Left ventricle myocardium inferior (tissue), 1 donor: ENCODE data around the gene ZAP70. TPM values are rescaled to one million over a fixed set of nuclear protein-coding genes. Genes with fewer than 3 reads are reported as not detected.
A peak's percentile ranks its signal among the peaks of the same experiment; 100 is the strongest.

Source experiments
- DNase-seq: peaks from one replicate; pipeline ENCODE4 v3.0.0-alpha.2; 2020
- H3K27ac ChIP-seq: fragments of 200-600 bp; replicated peaks from 2 replicates; pipeline ENCODE4 v1.8.0; 2021
- H3K27me3 ChIP-seq: fragments of 200-600 bp; 2 replicates; pipeline ENCODE4 v1.8.0; 2021; ENCODE audit warnings: low read depth
- H3K36me3 ChIP-seq: fragments of 200-600 bp; 2 replicates; pipeline ENCODE4 v1.8.0; 2021
- H3K4me1 ChIP-seq: fragments of 200-600 bp; 2 replicates; pipeline ENCODE4 v1.8.0; 2021
- H3K4me3 ChIP-seq: fragments of 200-600 bp; 2 replicates; pipeline ENCODE4 v1.8.0; 2021; ENCODE audit warnings: mild to moderate bottlenecking, moderate library complexity
- H3K9me3 ChIP-seq: fragments of 200-600 bp; replicated peaks from 2 replicates; pipeline ENCODE4 v1.8.0; 2021
- intact Hi-C: fragments of 100-400 bp; cut with micrococcal nuclease; formaldehyde crosslinking; loops from one replicate; pipeline ENCODE4 v1.11.0; 2022
- total RNA-seq: library from RNA; stranded (reverse); fragmentation: NEBNext Ultra II Directional; extraction: Animal tissue kit (Norgen Biotek cat#: 25700); gene quantifications from one replicate; pipeline ENCODE4 v1.2.1, GENCODE V29; 2021
- TF ChIP-seq, protein P1 (sequence below): fragments of 200-600 bp; IDR thresholded peaks from 2 replicates; pipeline ENCODE4 v1.8.0; 2021; ENCODE audit warnings: antibody characterized with exemption, mild to moderate bottlenecking, borderline replicate concordance
- donor health status: DM: no; HTN: yes; CAD: no; lungs with severe emphysema.

ZAP70 gene
- total RNA-seq, 1 donor from 2014 or later = 0.55 TPM

DNA sequence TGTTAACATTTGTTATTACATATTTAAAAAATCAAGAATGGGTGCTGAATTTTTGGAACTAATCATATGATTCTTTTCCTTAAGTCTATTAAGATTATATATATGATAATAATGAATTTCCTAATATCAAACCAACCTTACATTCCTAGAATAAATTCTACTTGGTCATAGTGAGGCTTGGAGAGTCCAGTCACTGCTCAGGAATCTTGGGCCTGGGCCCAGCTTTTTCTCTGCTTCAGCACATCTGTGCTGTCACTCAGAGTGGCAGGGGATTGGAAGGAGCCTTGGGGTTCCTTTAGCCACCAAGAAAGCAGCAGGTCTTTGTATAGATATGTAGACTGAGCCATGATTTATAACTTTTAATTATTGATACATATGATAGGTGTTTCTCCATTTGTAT is 19.9 kb upstream of the ZAP70 start:
- no peak overlapping the region for H3K27ac ChIP-seq
- TF ChIP-seq, protein P1, sequence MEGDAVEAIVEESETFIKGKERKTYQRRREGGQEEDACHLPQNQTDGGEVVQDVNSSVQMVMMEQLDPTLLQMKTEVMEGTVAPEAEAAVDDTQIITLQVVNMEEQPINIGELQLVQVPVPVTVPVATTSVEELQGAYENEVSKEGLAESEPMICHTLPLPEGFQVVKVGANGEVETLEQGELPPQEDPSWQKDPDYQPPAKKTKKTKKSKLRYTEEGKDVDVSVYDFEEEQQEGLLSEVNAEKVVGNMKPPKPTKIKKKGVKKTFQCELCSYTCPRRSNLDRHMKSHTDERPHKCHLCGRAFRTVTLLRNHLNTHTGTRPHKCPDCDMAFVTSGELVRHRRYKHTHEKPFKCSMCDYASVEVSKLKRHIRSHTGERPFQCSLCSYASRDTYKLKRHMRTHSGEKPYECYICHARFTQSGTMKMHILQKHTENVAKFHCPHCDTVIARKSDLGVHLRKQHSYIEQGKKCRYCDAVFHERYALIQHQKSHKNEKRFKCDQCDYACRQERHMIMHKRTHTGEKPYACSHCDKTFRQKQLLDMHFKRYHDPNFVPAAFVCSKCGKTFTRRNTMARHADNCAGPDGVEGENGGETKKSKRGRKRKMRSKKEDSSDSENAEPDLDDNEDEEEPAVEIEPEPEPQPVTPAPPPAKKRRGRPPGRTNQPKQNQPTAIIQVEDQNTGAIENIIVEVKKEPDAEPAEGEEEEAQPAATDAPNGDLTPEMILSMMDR = no peak
- H3K9me3 ChIP-seq = peaks cover 2% of the 10 kb centered on the region
- H3K36me3 ChIP-seq = no peaks in the 10 kb centered on the region
- no peaks in the 10 kb centered on the region for H3K27me3 ChIP-seq
- intact Hi-C loops = no loop called here
- DNase-seq = no peak
- H3K4me3 ChIP-seq = no peak overlapping the region
- peaks cover 3% of the 10 kb centered on the region for H3K4me1 ChIP-seq

GRCh38 chr2:97695744-97696143 is 17.6 kb upstream of the ZAP70 start:
- no peak for DNase-seq
- H3K4me1 ChIP-seq = peaks cover 3% of the 10 kb centered on the region
- H3K27me3 ChIP-seq = no peaks in the 10 kb centered on the region
- intact Hi-C loops = no loop called here
- peaks cover 2% of the 10 kb centered on the region for H3K9me3 ChIP-seq
- H3K4me3 ChIP-seq = no peak overlapping the region
- TF ChIP-seq, protein P1 = no peak
- H3K27ac ChIP-seq = no peak overlapping the region
- no peaks in the 10 kb centered on the region for H3K36me3 ChIP-seq

DNA sequence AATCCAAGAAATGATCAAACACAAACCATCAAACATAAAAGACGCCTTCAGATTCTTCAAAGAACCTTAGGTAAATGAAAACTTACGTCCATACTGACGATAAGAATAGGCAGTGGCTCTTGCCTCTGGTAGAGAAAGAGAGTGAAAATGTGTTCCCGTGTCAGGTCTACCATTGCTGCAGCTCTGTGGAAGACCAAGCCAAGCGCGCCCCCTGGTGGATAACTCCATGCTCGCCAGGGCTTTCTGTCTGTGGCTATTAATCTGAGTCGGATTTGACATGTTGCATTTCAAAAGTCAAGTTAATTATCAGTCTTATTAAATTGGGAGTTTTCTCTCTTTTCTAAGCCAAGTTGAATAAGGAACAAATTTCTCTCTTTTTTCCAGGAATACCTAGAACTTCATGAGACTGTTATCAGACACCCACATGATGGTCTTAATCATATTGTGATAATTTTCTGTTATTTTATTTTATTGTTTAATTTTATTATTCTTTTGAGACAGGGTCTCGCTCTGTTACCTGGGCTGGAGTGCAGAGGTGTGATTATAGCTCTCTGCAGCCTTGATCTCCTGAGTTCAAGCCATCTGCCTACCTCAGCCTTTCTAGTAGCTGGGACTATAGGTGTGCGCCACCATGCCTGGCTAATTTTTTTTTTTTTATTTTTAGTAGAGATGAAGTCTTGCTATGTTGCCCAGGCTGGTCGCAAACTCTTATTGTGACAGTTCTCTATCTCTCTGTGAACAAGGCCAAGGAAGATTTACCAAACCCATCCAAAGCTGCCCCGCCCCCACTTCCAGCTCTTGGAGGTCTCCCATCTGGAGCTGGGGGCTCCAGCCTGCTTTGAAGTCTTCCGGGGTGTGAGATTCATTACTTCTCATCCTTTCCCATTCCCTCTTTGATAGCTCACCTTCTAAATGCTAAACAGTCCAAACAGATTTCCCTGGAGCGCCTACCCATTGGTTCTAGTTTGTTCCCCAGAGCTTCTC is 15.8 kb upstream of the ZAP70 start:
- TF ChIP-seq, protein P1 = peak; percentile 97
- intact Hi-C loops = no loop called here

GRCh38 chr2:97698530-97698929 is 14.8 kb upstream of the ZAP70 start:
- intact Hi-C loops = no loop called here
- TF ChIP-seq, protein P1 = no peak
- Histone ChIP-seq H3K4me3 (no peak overlapping the region), H3K36me3 (no peaks in the 10 kb centered on the region), H3K27me3 (no peaks in the 10 kb centered on the region), H3K4me1 (peaks cover 3% of the 10 kb centered on the region), H3K9me3 (no peaks in the 10 kb centered on the region), H3K27ac (no peak overlapping the region)
- no peak for DNase-seq

More for the DNA sequence above, 15.8 kb upstream of the ZAP70 start:
- Histone ChIP-seq H3K4me1 (peaks cover 3% of the 10 kb centered on the region), H3K4me3 (no peak overlapping the region), H3K27ac (no peak overlapping the region), H3K9me3 (peaks cover 2% of the 10 kb centered on the region), H3K36me3 (no peaks in the 10 kb centered on the region), H3K27me3 (no peaks in the 10 kb centered on the region)
- DNase-seq = peak; percentile 89

DNA sequence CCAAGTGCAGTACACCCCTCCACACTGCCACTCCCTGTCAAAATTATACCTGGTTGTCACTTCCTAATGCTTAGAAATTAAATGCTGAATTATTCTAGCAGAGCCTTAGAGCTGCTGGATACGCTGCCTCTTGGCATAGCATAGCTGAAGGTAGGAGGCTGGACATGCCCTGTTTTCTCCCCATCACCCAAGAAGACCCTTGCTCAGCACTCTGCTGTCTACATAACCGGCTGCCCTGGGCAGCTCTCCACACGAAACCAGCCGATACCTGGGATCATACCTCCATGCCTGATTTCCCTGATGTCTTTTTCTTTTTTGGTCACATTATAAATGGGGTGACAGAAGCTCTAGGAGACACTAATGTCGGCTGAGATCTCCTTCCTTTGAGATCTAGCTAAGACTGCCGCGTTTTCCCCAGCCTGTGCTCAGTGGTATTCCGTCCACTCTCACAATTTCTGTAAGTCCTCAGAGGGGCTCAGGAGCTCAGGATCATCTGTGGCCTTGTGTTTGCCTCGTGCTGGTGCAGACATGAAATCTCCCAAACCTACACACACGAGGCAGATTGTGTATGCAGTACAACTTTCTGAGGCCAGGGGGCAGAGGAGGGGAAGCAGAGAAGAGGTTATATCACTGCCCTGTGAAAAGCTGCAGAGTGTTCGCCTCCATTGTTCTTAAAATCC is 13.5 kb upstream of the ZAP70 start:
- Histone ChIP-seq H3K4me1 (peaks cover 3% of the 10 kb centered on the region), H3K27ac (no peak overlapping the region), H3K36me3 (no peaks in the 10 kb centered on the region), H3K9me3 (no peaks in the 10 kb centered on the region), H3K4me3 (no peak overlapping the region), H3K27me3 (no peaks in the 10 kb centered on the region)
- TF ChIP-seq, protein P1 = peak; percentile 80
- peak; percentile 46 for DNase-seq
- intact Hi-C loops = no loop called here
